ENCODE results near the gene CAMK2G. TPM values are rescaled to one million over a fixed set of nuclear protein-coding genes. Genes with fewer than 3 reads are reported as not detected.

The CAMK2G gene
- total RNA-seq, 2 donors from 2014 or later, result 41.9 to 47.8 TPM

DNA sequence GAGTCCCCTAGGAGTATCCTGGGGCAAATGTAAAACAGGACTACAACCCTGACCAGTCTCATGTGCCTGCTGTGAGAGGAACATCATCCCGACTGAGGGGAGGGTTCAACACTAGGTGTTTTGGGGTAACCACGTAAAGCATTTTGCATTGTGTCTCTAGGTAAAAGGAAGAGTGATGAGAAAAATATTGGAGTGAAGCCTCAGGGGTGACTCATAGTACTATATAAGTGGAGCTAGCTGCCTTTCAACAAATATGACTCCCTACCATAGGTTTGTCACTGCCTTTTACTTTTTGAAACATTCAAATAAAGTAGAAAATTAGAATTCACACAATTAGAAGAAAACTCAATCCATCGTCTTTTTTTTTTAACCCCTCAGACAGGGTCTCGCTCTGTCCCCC, 2.6 kb upstream of the CAMK2G start:
- no peaks in the 10 kb centered on the region for H3K36me3 ChIP-seq
- no peaks in the 10 kb centered on the region for H3K9me3 ChIP-seq
- no peak overlapping the region for H3K27ac ChIP-seq
- intact Hi-C loops (cut with DNase I), result no loop called here
- TF ChIP-seq POLR2A (IDR thresholded peaks at IDR 0.05), result no peak
- TF ChIP-seq, protein P1, sequence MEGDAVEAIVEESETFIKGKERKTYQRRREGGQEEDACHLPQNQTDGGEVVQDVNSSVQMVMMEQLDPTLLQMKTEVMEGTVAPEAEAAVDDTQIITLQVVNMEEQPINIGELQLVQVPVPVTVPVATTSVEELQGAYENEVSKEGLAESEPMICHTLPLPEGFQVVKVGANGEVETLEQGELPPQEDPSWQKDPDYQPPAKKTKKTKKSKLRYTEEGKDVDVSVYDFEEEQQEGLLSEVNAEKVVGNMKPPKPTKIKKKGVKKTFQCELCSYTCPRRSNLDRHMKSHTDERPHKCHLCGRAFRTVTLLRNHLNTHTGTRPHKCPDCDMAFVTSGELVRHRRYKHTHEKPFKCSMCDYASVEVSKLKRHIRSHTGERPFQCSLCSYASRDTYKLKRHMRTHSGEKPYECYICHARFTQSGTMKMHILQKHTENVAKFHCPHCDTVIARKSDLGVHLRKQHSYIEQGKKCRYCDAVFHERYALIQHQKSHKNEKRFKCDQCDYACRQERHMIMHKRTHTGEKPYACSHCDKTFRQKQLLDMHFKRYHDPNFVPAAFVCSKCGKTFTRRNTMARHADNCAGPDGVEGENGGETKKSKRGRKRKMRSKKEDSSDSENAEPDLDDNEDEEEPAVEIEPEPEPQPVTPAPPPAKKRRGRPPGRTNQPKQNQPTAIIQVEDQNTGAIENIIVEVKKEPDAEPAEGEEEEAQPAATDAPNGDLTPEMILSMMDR (IDR thresholded peaks at IDR 0.05), result no peak
- no peak for TF ChIP-seq POLR2AphosphoS5 (IDR thresholded peaks at IDR 0.05)
- peaks cover 6% of the 10 kb centered on the region for H3K4me1 ChIP-seq (replicated peaks)
- no peak for DNase-seq (ENCODE audit: low spot score)
- no peak overlapping the region for H3K4me3 ChIP-seq
- no peaks in the 10 kb centered on the region for H3K27me3 ChIP-seq (replicated peaks; ENCODE audit: insufficient read depth)
- 81% methylated on average over 4 of the region's 4 CpGs for WGBS

DNA sequence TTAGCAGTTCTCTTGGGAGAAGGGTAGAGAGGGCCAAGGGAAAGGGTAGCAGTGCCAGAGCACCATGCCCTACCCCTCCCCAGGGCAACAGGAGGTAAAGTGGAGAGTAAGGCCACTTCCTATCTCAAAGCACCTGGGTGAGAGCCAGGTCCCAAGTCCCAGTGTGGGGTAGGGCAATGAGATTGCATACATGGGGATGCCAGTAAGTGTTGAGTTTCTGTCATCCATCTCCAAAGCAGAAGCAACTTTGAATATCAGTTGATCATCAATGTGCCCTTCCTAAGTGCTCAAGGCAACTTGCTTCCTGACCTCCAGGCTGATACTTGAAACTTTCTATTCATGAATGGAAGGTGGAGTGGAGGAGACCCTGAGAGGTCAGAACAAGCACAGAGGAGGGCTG, 2.2 kb upstream of the CAMK2G start:
- Histone ChIP-seq H3K9me3 (no peaks in the 10 kb centered on the region), H3K27me3 (replicated peaks; ENCODE audit: insufficient read depth) (no peaks in the 10 kb centered on the region), H3K27ac (no peak overlapping the region), H3K4me1 (replicated peaks) (peaks cover 8% of the 10 kb centered on the region), H3K36me3 (no peaks in the 10 kb centered on the region), H3K4me3 (no peak overlapping the region)
- intact Hi-C loops (cut with DNase I), result no loop called here
- no peak for DNase-seq (ENCODE audit: low spot score)
- no peak for TF ChIP-seq POLR2AphosphoS5 (IDR thresholded peaks at IDR 0.05)
- TF ChIP-seq, protein P1 (IDR thresholded peaks at IDR 0.05), result no peak
- TF ChIP-seq POLR2A (IDR thresholded peaks at IDR 0.05), result no peak

DNA sequence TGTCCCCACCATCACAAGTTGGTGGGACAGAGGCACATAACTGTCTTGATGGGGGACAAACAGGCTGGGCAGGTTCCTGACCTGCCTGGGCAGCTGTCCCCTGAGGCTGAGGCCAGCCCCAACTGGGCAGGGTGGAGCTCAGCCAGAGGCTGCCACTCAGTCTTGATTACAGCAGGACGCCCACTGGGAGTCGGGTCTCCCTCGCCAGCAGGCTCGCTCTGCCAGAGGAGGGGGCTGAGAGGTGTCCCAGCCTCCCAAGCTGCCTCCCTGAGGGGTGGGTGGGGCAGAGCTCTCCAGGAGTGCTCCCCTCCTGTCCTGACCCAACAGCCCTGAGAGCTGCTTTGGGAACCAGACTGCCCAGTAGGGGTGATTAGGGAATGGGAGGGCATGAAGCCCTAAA, 1.8 kb upstream of the CAMK2G start:
- H3K4me1 ChIP-seq (replicated peaks), result peaks cover 9% of the 10 kb centered on the region
- H3K36me3 ChIP-seq, result no peaks in the 10 kb centered on the region
- TF ChIP-seq POLR2A (IDR thresholded peaks at IDR 0.05) (no peak), POLR2AphosphoS5 (IDR thresholded peaks at IDR 0.05) (no peak)
- TF ChIP-seq, protein P1 (IDR thresholded peaks at IDR 0.05), result no peak
- 36% methylated on average over 3 of the region's 4 CpGs for WGBS
- no peak overlapping the region for H3K4me3 ChIP-seq
- intact Hi-C loops (cut with DNase I), result no loop called here
- no peaks in the 10 kb centered on the region for H3K9me3 ChIP-seq
- H3K27ac ChIP-seq, result no peak overlapping the region
- no peaks in the 10 kb centered on the region for H3K27me3 ChIP-seq (replicated peaks; ENCODE audit: insufficient read depth)
- DNase-seq (ENCODE audit: low spot score), result no peak

DNA sequence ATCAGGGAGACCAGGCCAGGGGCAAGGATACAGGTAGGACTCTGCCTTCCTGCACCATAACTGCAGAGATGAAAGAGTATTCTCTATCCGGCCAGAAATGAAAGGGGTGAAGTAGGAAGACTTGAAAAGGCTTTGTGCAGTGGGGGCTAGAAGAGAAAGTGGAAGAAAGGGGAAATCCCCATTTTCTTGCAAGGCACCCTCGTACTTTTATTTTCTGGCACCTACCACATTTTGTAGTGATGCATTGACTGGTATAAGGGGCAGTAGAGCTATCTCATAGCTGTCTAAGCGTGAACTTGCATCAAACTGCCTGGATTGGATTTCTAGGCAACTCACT, 752 bp upstream of the CAMK2G start:
- H3K36me3 ChIP-seq, result no peaks in the 10 kb centered on the region
- 35% methylated on average over 3 of the region's 3 CpGs for WGBS
- no peaks in the 10 kb centered on the region for H3K9me3 ChIP-seq
- H3K4me3 ChIP-seq, result peak overlapping the region; percentile 67 to 88
- no peak for DNase-seq (ENCODE audit: low spot score)
- H3K4me1 ChIP-seq (replicated peaks), result peaks cover 9% of the 10 kb centered on the region
- peak overlapping the region; percentile 50 to 65 for H3K27ac ChIP-seq
- no peaks in the 10 kb centered on the region for H3K27me3 ChIP-seq (replicated peaks; ENCODE audit: insufficient read depth)
- intact Hi-C loops (cut with DNase I), result no loop called here
- no peak for TF ChIP-seq POLR2A (IDR thresholded peaks at IDR 0.05)
- TF ChIP-seq, protein P1 (IDR thresholded peaks at IDR 0.05), result no peak
- no peak for TF ChIP-seq POLR2AphosphoS5 (IDR thresholded peaks at IDR 0.05)

DNA sequence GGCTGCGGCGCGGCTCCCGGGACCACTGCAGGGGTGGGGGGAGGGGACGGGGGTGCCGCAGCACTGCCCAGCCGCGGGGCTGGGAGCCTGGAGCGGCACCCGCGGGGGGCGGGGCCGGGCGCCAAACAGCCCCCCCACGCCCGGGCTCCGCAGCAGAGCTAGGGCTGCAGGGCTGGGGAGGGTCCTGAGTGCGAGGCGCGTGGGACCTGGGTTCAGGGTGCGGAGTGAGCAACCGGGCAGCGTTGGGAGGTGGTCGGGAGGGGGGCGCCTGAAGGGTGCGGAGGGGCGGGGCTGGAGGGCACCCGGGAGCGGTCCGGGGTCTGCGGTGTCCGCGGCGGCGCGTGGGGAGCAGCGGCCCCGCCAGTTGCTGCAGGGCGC, 528 bp downstream of the CAMK2G start:
- Histone ChIP-seq H3K9me3 (no peaks in the 10 kb centered on the region), H3K4me1 (replicated peaks) (peaks cover 9% of the 10 kb centered on the region), H3K36me3 (no peaks in the 10 kb centered on the region), H3K27ac (peak overlapping the region in 1 of 2 donors; percentile 64), H3K4me3 (peak overlapping the region; percentile 67 to 88), H3K27me3 (replicated peaks; ENCODE audit: insufficient read depth) (no peaks in the 10 kb centered on the region)
- WGBS, result 0% methylated on average over 12 of the region's 39 CpGs
- intact Hi-C loops (cut with DNase I), result no loop called here
- no peak for DNase-seq (ENCODE audit: low spot score)
- TF ChIP-seq POLR2AphosphoS5 (IDR thresholded peaks at IDR 0.05), result no peak
- TF ChIP-seq POLR2A (IDR thresholded peaks at IDR 0.05), result no peak
- TF ChIP-seq, protein P1 (IDR thresholded peaks at IDR 0.05), result no peak
